C4-2B (cell line): ENCODE data around the gene MRPL18.
A peak's percentile ranks its signal among the peaks of the same experiment; 100 is the strongest.

Experiments
- H3K27ac ChIP-seq: fragments of 450-650 bp; 2 replicates; pipeline ENCODE4 v1.5.1; 2017
- ZFX ChIP-seq: fragments of 450-650 bp; IDR thresholded peaks from 2 replicates; pipeline ENCODE4 v1.6.1; 2017
- TF ChIP-seq, protein P1 (sequence below): fragments of 450-650 bp; conservative IDR thresholded peaks from 2 replicates; pipeline ENCODE4 v1.5.1; 2017; ENCODE audit warnings: mild to moderate bottlenecking

The MRPL18 gene

GRCh38 chr6:159777240-159777904 lies 12.9 kb upstream of the MRPL18 start:
- TF ChIP-seq, protein P1, sequence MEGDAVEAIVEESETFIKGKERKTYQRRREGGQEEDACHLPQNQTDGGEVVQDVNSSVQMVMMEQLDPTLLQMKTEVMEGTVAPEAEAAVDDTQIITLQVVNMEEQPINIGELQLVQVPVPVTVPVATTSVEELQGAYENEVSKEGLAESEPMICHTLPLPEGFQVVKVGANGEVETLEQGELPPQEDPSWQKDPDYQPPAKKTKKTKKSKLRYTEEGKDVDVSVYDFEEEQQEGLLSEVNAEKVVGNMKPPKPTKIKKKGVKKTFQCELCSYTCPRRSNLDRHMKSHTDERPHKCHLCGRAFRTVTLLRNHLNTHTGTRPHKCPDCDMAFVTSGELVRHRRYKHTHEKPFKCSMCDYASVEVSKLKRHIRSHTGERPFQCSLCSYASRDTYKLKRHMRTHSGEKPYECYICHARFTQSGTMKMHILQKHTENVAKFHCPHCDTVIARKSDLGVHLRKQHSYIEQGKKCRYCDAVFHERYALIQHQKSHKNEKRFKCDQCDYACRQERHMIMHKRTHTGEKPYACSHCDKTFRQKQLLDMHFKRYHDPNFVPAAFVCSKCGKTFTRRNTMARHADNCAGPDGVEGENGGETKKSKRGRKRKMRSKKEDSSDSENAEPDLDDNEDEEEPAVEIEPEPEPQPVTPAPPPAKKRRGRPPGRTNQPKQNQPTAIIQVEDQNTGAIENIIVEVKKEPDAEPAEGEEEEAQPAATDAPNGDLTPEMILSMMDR, result no peak
- no peak for TF ChIP-seq ZFX
- no peak overlapping the region for H3K27ac ChIP-seq

- H3K27ac ChIP-seq, result no peak overlapping the region
- TF ChIP-seq, protein P1, result no peak
- TF ChIP-seq ZFX, result no peak
Observed at GRCh38 chr6:159778131-159778530, 12.1 kb upstream of the MRPL18 start.

GRCh38 chr6:159778542-159779103 lies 11.6 kb upstream of the MRPL18 start:
- TF ChIP-seq, protein P1, result no peak
- no peak for TF ChIP-seq ZFX
- H3K27ac ChIP-seq, result no peak overlapping the region

GRCh38 chr6:159788276-159788675 lies 2.0 kb upstream of the MRPL18 start:
- TF ChIP-seq, protein P1, result no peak
- no peak for TF ChIP-seq ZFX
- H3K27ac ChIP-seq, result peak overlapping the region; percentile 96

DNA sequence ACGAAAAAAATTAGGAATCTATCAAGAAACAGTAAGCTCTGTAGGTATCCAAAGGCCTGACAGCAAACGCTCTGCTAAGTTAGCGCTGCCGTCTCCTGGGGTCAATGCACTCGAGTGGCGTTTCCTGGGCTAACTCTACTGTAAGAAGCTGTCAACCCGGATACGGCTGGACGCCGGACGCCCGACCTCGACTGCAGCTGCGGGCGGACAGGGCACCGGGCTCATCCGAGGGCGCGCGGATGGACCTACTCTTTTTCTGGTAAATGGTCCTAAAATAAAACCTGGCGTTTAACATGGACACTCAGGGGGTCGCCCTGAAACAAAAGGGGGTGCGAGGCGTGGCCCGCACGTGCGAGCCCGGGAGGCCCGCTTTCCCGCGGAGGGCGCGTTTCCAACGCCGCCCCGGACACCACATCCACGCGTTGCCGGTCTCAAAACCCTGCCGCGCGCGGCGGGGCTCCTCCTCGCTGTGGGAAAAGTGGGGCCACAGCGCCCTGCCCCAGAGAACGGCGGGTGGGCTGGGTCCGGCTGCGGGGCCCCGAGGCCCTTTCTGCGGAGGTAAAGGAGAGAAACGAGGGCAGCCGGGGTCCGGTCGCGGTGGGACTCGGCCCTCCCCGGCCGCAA lies 1.4 kb upstream of the MRPL18 start:
- H3K27ac ChIP-seq, result peak overlapping the region; percentile 96
- TF ChIP-seq ZFX, result no peak
- TF ChIP-seq, protein P1, result no peak

DNA sequence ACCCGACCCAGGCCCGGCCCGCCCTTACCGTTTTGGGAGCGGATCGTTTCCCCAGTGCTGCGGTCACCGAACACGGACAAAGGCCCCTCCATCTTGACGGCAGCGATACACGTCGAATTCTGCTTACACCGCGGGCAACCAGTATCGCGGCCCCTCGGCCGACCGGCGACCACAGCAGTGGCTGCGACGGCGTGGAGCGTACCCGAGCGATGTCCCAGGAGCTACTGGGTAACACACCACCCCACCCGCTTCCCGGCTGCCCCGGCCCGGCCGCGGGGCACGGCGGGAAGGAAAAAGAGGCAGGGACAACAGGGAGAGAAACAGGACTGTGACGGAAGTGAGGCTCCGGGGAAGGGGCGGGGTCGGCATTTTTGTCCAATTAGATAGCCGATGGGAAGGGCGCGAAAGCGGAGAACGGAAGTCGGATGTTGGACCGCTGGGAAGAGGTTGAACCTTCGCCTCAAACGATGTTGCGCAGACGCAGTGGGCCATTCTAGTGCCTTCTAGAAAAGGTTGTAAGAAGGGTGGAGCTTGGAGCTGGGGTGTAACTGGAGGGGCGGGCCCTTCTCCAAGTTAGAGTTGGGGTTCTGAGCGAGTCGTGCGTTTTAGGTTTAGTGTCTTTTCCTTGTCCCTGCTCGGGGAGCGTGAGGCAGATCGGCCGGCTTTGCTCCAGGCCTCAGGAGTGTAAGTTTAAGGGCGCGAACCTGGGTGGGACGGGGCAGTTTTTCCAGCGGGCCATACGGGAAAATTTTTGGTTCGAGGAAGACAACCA lies 704 bp upstream of the MRPL18 start, which contains the start of gene TCP1:
TSS of gene TCP1 (minus strand) at position 226 of the 772 bp plus-strand sequence. CDS start at position 92, 134 bp downstream.
- H3K27ac ChIP-seq, result peak within 1 kb of the TSS; percentile 96
- TF ChIP-seq, protein P1, result no peak
- TF ChIP-seq ZFX, result peak; percentile 78
